HG02588 (cell line): ENCODE measurements around the gene KLHL5.
A peak's percentile ranks its signal among the peaks of the same experiment; 100 is the strongest.

Experiments
- ATAC-seq: cut with Tn5 transposase; IDR thresholded peaks from one replicate; pipeline ENCODE4 v1.9.1; 2021; ENCODE audit warnings: mild to moderate bottlenecking, moderate library complexity; ENCODE audit not compliant: unreplicated experiment

The KLHL5 gene

DNA sequence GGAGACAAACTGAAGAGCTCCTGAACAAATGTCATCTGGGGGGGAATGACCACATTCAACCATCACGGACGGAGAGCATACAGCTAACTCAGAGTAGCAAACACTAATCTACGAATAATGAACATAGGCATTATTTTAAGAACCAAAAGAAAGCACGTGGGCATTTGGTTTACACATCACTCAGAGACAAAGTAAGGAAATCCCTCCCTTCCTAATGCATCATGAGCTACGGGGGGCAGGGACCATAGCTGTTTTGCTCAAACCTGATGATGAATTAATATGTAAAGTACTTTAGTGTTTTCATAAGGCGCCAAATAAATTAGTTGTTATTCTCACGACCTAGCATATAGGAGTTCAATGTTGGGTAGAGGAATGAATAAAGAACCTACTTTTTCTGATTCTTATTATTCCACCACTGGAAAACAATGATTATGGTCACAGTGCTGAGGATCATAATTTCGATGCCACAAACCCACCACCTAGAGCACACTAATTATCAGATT lies 18.1 kb upstream of the KLHL5 start:
- ATAC-seq, result no peak

DNA sequence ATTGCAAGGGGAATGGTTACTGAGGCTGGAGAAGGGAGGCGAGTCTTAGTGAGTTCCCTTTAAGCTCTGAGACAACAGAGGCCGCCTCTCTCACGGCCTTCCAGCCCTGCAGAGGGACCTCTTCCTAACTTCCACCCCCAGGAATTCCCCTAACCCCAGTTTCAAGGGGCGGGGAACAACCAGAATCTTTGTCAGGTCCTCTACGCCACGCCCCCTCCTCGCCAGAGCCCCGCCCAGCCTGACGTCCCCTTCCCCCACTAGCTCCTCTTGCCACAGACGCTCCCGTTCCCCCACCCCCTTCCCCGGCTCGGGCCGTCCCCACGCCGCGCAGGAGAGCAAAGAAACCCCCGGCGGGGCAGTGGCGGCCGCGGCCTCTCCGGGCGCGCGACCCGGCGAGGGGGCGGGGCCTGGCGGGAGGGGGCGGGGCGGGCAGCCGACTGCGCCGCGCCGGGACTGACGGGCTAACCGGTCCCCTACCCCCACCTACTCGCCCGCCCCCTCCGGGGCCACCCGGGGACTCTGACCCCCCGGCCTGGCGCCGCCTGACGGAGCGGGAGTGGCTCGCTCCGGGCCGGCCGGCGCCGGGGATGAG lies 17.6 kb upstream of the KLHL5 start:
- peak; percentile 80 for ATAC-seq

DNA sequence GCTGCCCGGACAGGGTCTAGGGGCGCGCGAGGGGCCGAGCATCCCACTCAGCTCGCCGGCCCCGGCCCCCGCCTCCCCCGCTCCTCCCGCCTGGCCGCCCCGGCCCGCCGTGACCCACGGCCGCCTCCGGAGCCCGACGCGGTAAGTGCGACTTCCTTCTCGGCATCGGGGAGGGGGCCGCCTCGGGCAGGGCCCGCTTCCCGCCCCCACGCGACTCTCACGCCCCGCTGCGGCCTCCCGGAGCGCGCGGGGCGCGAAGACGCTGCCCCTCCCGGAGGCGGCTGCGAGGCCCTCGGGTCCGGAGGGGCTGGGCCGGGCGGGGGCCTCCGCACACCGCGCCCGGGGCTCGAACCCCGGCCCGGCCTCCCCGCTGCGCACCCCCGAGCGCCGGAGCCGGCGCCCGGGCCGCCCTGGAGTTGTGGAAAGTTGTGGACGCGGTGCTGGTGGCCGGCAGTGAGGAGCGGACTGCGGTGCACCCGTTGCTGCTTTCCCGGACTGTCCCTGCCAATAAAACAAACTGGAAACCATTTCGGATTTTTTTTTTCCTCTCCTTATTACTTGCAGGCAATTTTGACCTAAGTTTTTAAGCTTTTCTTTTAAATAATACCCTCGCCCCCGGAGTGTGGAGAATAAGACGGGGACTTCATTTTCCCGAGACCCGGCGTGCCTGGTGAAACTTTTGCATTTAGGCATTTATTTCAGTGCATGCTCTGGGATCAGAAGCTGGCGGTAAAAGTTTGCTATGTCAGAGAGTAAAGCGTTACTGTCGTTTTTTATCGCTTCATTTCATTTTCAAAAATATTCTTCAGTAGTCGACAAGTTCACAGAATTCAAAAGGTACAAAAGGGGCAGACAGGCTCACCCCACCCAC lies 16.8 kb upstream of the KLHL5 start:
- peak; percentile 28 for ATAC-seq

DNA sequence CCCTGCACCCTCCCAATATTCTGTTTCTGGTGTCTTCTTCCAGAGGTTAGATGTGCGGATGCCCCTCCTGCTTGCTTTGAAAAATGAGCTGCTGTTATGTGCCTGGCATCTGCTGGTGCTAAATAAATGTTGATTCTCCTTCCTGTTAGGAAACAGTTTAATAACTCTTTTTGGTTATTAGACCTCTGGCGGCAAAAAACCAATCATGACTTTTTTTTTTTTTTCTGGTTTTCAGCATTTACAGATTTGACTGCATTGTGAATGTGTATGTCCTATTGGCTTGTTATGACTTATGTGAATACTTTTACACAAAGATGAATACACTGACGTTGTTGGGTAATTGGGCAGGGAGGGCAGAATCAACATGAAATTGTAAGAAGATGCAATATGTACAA lies 16.2 kb upstream of the KLHL5 start:
- ATAC-seq, result no peak

DNA sequence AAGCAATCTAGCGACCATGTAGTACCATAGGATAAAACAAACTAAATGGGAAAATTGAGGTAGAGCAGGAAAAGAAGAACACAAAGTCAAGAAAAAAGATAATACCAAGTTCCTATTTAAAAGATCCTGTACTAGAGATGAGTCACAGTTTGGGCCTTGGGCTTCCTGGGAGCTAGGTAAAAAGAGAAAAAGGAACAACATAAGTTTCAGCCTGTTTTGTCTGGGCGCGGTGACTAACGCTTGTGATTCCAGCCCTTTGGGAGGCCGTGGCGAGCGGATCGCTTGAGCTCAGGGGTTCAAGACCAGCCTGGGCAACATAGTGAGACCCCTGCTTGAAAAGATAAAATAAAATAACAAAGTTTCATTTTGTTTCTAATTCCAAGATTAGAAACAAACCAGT lies 15.8 kb upstream of the KLHL5 start:
- no peak for ATAC-seq

DNA sequence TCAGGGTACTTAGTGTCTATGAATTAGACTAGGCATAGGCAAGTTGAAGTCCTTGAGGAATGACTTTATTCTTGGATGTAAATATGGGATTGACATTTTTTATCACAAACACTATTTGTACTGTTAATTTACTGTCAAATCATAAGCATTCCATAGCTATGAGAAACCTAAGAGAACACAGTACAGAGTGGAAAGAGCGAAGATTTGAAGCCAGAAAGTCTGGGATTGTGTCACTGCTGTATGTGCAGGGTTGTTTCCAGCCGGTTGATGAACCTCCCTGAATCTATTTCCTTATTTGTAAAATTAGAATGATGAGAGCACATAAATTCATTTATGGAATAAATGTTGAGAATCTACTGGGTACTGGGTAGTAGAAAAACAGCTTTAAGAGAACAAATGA lies 14.4 kb upstream of the KLHL5 start:
- no peak for ATAC-seq

DNA sequence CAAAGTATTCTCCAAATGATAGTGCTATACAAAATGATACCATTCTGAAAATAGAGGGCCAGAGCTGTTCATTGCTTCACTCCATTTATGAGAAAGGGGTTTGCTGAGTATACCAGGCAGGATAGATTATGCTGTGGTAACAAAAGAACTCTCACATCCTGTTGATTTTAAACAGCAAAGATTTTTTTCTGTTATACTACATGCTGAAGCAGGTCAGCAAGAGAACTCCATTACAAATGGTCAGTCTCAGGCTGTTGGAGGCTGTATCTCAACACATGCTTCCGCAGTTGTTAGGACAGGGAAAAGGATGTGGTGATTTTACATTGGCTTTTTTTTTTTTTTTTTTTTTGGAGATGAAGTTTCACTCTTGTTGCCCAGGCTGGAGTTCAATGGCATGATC lies 13.7 kb upstream of the KLHL5 start:
- no peak for ATAC-seq

DNA sequence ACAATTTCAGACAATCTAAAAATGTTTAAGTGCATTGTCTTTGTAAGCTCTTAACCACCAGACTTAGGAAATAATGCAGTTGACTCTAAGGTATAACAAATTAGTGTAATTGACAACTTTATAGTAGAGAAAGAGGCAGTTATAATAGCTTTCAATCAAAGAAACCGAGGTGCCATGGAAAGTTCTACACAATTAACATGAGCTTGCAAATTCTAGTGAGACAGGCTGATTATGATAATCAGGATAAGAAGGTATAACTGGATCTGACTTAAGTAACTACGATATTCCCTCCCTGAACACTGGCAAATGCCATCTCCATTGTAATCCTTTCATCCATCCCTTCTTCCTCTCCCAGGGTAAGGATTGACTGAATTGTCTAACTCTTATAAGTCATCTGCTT lies 11.4 kb upstream of the KLHL5 start:
- ATAC-seq, result no peak

DNA sequence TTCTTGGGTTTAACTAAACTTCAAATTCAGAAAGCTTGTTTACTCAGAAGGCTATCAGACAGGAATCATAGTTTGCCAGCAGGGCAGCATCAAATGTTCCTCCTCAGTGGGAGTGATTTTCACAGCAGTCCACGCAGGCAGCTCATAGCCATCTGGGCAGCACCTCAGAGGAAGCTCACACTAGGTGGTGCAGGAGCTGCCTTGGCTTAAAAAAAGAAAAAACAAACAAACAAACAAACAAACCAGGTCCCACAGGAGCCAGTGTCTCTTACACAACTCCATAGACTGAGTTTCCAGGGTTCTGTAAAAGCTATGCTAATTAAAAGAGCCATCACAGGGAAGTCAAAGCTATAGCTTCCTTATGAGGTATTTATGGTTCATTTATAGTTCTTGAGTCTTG lies 10.5 kb upstream of the KLHL5 start:
- ATAC-seq, result no peak

DNA sequence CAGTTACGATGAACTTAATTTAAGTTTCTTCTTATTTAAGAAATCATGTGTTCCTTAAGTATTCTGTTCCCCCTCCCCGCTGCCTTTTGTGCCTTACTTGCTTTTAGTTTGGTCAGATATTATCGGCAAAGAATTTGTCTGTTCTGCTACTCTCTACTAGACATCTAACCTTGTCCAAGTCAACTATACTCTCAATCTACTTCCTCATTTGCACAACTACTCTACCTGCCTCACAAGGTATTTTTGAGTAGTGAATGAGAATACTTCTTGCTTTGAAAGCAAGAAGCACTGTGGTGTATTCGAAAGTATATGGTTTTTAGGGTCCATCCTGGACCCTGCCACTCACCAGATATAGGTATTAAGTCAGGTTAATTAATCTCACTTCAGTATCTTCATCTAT lies 8.0 kb upstream of the KLHL5 start:
- no peak for ATAC-seq

DNA sequence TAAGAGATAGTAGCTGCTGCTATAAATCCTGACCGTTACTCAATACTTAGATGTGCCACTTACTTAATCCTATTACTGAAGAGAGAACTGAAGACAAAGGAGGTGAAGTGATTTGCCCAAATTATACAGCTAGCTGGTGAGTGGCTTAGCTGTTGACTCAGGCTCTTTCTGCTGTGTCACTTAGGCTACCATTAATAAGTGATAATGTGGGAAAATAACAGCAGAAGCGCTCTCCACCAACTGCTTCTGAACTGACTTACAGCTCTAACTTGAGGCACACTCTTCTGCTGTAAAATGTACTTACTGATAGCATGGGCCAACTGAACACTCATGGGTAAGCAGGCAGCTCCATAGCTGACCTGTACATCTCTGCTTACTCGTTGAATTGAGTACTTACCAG lies 7.5 kb upstream of the KLHL5 start:
- no peak for ATAC-seq

DNA sequence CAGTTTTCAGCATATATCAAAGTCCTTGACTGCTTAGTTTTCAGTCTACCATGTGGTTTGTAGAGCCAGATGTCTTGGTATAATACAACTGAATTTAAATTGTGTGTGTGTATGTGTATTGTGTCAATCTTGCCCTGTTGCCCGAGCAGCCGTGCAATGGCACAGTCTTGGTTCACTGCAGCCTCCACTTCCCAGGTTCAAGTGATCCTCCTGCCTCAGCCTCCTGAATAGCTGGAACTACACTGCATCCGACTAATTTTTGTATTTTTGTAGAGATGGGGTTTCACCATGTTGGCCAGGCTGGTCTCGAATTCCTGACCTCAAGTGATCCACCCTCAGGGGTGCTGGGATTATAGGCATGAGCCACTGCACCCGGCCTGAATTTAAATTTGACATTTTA lies 6.0 kb upstream of the KLHL5 start:
- ATAC-seq, result no peak

DNA sequence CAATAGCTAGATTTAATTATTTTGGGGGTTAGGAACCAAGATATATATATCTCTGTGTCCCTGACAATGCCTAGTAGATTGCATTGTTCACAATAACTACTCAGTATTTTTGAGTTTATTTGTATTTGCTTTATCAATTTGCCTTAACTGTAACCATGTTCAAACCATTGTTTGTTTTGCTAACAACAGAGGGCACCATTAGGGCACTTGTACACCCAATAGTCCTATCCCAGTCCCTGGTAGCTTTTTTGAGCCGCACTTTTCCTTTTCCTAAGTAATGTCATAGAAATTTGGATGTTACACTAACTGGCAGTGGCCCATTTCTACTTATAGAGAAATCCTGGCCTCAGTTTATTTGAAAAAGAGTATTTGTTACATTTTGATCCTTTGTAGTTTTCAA lies 575 bp upstream of the KLHL5 start:
- ATAC-seq, result no peak

DNA sequence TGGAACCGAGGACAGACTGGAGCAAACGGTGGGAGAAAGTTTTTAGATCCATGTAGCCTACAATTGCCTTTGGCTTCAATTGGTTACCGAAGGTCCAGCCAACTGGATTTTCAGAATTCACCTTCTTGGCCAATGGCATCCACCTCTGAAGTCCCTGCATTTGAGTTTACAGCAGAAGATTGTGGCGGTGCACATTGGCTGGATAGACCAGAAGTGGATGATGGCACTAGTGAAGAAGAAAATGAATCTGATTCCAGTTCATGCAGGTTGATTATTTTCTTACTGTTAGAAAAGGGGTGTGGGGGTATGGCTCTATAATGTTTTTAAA lies 702 bp downstream of the KLHL5 start:
- ATAC-seq, result no peak

DNA sequence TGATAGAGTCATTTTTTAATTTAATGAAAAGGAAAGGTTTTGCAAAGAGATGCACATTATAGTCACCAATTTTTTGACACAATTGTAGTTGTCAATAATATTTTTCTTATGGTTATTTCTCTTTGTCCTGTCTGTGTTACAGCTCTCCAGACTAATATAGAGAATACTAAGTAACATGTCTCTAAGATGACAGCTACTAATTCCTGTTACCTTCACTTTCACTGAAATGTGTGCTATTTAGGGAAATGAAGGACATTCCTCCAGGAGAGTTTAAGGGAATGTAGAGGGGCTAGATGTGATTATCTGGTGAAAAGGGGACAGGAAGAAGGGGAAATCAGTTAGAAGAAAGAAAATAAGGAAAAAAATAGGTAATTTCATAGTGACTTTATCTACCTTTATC lies 1.4 kb downstream of the KLHL5 start:
- ATAC-seq, result no peak

DNA sequence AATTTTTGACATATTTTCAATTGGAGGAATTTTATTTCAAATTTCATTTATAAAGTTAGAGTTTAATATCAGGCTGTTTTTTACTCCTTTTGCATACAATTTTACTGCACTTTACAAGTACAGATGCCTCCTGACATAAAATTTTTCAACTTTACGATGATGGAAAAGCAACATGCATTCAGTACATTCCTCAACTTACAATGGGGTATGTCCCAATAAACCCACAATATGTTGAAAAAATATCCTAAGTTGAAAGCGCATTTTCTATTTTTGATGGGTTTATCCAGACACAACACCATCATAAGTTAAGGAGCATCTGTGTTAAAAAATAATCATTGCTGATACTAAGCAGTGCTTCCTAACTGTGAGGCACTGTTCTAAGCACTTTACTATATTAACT lies 4.3 kb downstream of the KLHL5 start:
- ATAC-seq, result no peak

DNA sequence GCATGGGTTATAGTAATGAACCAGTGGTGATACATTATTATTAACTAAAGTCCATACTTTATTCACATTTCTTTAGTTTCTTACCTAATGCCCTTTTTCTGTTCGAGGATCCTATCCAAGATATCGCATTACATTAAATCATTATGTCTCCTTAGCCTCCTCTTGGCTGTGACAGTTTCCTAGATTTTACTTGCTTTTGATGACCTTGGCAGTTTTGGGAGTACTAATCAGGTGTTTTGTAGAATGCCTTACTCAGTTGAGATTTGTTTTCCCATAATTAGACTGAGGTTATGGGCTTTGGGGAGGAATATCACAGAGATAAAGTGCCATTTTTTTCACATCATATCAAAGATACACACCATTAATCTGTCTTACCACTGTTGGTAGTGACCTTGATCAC lies 5.0 kb downstream of the KLHL5 start:
- no peak for ATAC-seq

DNA sequence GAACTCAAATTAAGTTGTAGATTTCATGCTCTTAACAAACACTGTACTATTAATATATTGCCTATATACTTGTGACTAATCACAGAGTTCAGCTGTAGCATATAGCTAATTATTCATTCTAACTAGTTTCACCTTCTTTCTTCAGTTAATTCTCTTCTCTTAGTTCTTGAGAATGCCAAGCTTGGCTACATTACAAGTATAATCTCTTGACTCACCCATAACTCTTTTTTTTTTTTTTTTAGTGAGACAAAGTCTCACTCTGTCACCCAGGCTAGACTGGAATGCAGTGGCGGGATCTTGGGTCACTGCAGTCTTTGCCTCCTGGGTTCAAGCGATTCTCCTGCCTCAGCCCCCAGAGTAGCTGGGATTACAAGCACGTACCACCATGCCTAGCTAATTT lies 5.4 kb downstream of the KLHL5 start:
- ATAC-seq, result no peak

DNA sequence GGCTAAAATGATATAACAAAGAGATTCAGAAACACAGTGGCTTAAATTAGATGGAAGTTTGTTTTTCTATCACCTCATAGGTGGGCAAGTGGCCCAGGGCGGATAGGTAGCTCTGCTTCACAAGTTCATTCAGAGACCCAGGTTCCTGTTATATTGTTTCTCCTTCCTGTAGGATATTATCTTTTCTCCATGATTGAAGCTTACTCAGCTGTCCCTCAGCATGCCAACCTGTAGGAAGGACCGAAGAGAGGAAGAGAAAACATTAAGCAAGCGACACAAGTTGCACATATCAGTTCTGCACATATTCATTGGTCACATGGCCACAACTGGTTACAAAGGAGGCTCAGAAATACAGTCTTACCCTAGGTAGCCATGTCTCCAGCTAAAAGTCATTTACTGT lies 6.9 kb downstream of the KLHL5 start:
- no peak for ATAC-seq

DNA sequence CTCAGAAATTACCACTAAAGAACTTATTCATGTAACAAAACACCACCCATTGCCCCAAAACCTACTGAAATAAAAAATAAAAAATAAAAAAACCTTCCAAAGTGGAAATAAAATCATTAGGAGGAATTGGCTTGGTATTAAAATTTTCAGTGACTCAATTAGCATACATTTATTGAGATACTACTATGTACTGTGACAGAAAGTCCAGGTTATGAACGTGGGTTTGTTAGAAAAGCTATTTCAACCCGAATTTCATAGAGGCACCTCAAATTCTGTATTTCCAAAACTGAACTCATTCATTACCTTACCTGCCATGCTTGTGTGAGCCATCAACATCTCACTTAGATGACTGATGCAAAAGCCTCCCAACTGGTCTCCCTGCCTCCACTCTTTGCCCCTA lies 16.8 kb downstream of the KLHL5 start:
- ATAC-seq, result no peak

DNA sequence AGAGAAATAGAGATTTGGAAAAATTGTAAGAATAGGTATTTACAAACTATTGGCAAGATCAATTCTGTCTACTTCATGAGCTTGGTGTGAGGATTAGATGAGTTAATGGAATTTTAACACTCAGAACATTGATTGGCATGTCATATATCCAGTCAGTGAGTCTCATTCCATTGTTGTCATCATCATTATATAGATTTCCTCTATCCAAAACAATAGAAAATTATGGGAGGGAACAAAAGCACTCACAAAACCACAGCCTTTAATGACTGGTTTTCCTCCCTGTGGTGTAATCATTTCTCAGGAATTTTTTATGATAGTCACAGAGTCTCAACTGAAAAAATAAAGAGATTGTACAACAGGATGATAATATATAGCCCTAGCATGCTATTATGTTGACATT lies 21.1 kb downstream of the KLHL5 start:
- ATAC-seq, result no peak

DNA sequence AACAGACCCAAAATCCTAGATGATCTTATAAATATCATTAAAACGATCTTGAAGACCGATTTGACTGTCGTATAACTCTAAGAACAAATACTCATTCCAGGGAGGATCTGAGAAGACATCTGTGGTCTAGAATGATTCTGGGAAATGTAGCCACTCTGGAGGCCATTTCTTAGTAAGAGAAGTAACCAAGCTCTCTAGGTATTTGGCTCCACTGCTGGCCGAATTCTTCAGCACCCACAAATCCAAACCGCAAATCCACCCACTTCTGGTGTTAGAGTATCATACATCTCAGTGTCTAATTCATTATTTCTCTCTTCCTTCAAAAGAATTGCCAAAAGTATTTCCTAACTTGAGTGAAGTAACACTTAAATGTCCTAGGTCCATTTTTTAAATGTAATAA lies 23.9 kb downstream of the KLHL5 start:
- no peak for ATAC-seq

DNA sequence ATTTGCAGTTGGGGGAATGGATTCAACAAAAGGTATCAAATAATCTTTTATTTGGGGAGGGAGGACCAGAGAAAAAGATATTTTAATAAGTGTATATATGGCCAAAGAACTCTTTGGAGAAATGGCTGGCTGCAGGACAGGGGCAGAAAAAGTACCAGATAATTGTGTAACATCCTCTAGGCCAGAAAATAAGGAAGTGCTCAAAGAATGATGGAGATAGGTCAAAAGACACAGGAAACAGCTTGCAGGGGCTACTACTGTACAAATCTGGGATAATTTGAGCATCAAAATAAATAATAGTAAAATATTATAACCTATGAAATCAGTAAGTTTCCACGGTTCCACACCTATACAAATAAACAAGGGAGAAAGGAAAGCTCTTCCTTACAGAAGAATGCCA lies 34.8 kb downstream of the KLHL5 start:
- ATAC-seq, result no peak
